DOHH2 (cell line): ENCODE data around the gene PITX1.

Experiments used
- H3F3A ChIP-seq: fragments of 200-600 bp; sonication (generic), shearing (Covaris generic); 2 replicates; pipeline ENCODE4 v1.6.0; 2016; ENCODE audit warnings: antibody characterized with exemption, mild to moderate bottlenecking; ENCODE audit not compliant: control insufficient read depth, insufficient read depth
- H3K27ac ChIP-seq: fragments of 200-600 bp; sonication (generic); 2 replicates; pipeline ENCODE4 v1.5.1; 2014; ENCODE audit warnings: low read depth, mild to moderate bottlenecking, low read length, moderate library complexity
- H3K27me3 ChIP-seq: fragments of 200-600 bp; sonication (generic); 2 replicates; pipeline ENCODE4 v1.6.1; 2014; ENCODE audit warnings: mild to moderate bottlenecking, low read length, mixed read lengths; ENCODE audit not compliant: control insufficient read depth
- H3K36me3 ChIP-seq: fragments of 200-600 bp; sonication (generic); 2 replicates; pipeline ENCODE4 v1.6.1; 2014; ENCODE audit warnings: mild to moderate bottlenecking, low read length, moderate library complexity, mixed read lengths; ENCODE audit not compliant: control insufficient read depth
- H3K4me1 ChIP-seq: fragments of 200-600 bp; sonication (generic); 2 replicates; pipeline ENCODE4 v1.6.1; 2014; ENCODE audit warnings: mild to moderate bottlenecking, low read length, mixed read lengths; ENCODE audit not compliant: control insufficient read depth
- H3K4me2 ChIP-seq: fragments of 200-600 bp; sonication (generic); 2 replicates; pipeline ENCODE4 v1.6.0; 2014; ENCODE audit warnings: mild to moderate bottlenecking, low read length, moderate library complexity
- H3K4me3 ChIP-seq: fragments of 200-600 bp; sonication (generic); 2 replicates; pipeline ENCODE4 v1.5.1; 2014; ENCODE audit warnings: mild to moderate bottlenecking, low read length, mixed read lengths
- H3K79me2 ChIP-seq: fragments of 200-600 bp; sonication (generic); 2 replicates; pipeline ENCODE4 v1.6.1; 2014; ENCODE audit warnings: mild to moderate bottlenecking, low read length, mixed read lengths; ENCODE audit not compliant: control insufficient read depth
- H3K9me2 ChIP-seq: fragments of 200-600 bp; sonication (generic); replicated peaks from 2 replicates; pipeline ENCODE4 v1.6.1; 2014; ENCODE audit warnings: mild to moderate bottlenecking, low read length, mixed read lengths; ENCODE audit not compliant: control insufficient read depth
- H3K9me3 ChIP-seq: fragments of 200-600 bp; sonication (generic); 2 replicates; pipeline ENCODE4 v1.6.1; 2014; ENCODE audit warnings: antibody characterized with exemption, low read length, mixed read lengths; ENCODE audit not compliant: control insufficient read depth, insufficient read depth
- H4K20me1 ChIP-seq: fragments of 200-600 bp; sonication (generic); 2 replicates; pipeline ENCODE4 v1.6.0; 2014; ENCODE audit warnings: low read depth, mild to moderate bottlenecking, antibody characterized with exemption, low read length, moderate library complexity; ENCODE audit not compliant: control insufficient read depth, insufficient read depth
- CTCF ChIP-seq: fragments of 200-600 bp; sonication (generic); IDR thresholded peaks from one replicate; pipeline ENCODE4 v1.5.1; 2014; ENCODE audit warnings: antibody characterized with exemption, mild to moderate bottlenecking, low read depth, low read length; ENCODE audit not compliant: poor library complexity, severe bottlenecking
- EZH2phosphoT487 ChIP-seq: fragments of 200-600 bp; sonication (generic); IDR thresholded peaks from 2 replicates; pipeline ENCODE4 v1.6.1; 2017; ENCODE audit warnings: borderline replicate concordance, mild to moderate bottlenecking, antibody characterized with exemption, low read length, moderate library complexity, mixed read lengths

PITX1 gene

GRCh38 chr5:135069895-135070657, 36.0 kb upstream of the PITX1 start:
- peaks cover 3% of the 10 kb centered on the region; the same call in 1 of the 2 replicates for H3K4me1 ChIP-seq
- no peaks in the 10 kb centered on the region for H3K9me2 ChIP-seq
- no peaks in the 10 kb centered on the region for H3K27me3 ChIP-seq
- TF ChIP-seq CTCF (no peak), EZH2phosphoT487 (no peak)
- no peak overlapping the region for H3K4me2 ChIP-seq
- no peaks in the 10 kb centered on the region for H3F3A ChIP-seq
- no peaks in the 10 kb centered on the region for H3K79me2 ChIP-seq
- no peak overlapping the region for H3K4me3 ChIP-seq
- no peaks in the 10 kb centered on the region for H4K20me1 ChIP-seq
- H3K36me3 ChIP-seq = no peaks in the 10 kb centered on the region
- H3K9me3 ChIP-seq = no peaks in the 10 kb centered on the region
- H3K27ac ChIP-seq = no peak overlapping the region

- Histone ChIP-seq H3K27me3 (no peaks in the 10 kb centered on the region), H3K4me2 (no peak overlapping the region), H3K9me3 (no peaks in the 10 kb centered on the region), H4K20me1 (no peaks in the 10 kb centered on the region), H3K79me2 (no peaks in the 10 kb centered on the region), H3K4me3 (no peak overlapping the region), H3F3A (no peaks in the 10 kb centered on the region), H3K9me2 (no peaks in the 10 kb centered on the region), H3K36me3 (no peaks in the 10 kb centered on the region), H3K4me1 (peaks cover 6% of the 10 kb centered on the region), H3K27ac (no peak overlapping the region)
- TF ChIP-seq EZH2phosphoT487 = no peak
- TF ChIP-seq CTCF = no peak
These were observed 35.2 kb upstream of the PITX1 start for GRCh38 chr5:135069016-135069770.

GRCh38 chr5:135067587-135067986, 33.6 kb upstream of the PITX1 start:
- no peaks in the 10 kb centered on the region for H4K20me1 ChIP-seq
- H3F3A ChIP-seq = no peaks in the 10 kb centered on the region
- H3K4me1 ChIP-seq = peaks cover 11% of the 10 kb centered on the region
- no peaks in the 10 kb centered on the region for H3K9me3 ChIP-seq
- H3K79me2 ChIP-seq = no peaks in the 10 kb centered on the region
- TF ChIP-seq EZH2phosphoT487 (no peak), CTCF (no peak)
- no peak overlapping the region for H3K4me2 ChIP-seq
- no peaks in the 10 kb centered on the region for H3K27me3 ChIP-seq
- H3K9me2 ChIP-seq = no peaks in the 10 kb centered on the region
- no peaks in the 10 kb centered on the region for H3K36me3 ChIP-seq
- H3K27ac ChIP-seq = no peak overlapping the region
- H3K4me3 ChIP-seq = no peak overlapping the region
